Activated naive CD8-positive, alpha-beta T cell treated with anti-CD3 and anti-CD28 coated beads, Interleukin-2, amount 50 U/mL, for 24 hours (primary cell): ENCODE results near the gene FBXW9.
"Not testable (repeated sequence)": the region's sequence is repeated elsewhere in the genome, so short reads cannot be mapped to it uniquely, and the experiment has no call there.

Experiments used
- ATAC-seq: fragments of 150-1000 bp; cut with Tn5 transposase; one replicate; pipeline ENCODE4 v1.10.0; 2021
- DNase-seq: peaks from one replicate; pipeline ENCODE4 v3.0.0; 2021
- H3K27ac Mint-ChIP-seq: one replicate; pipeline ENCODE4 v1.8.0; 2021; ENCODE audit warnings: mild to moderate bottlenecking, mixed read lengths
- H3K27me3 Mint-ChIP-seq: one replicate; pipeline ENCODE4 v1.8.0; 2021; ENCODE audit warnings: mixed read lengths
- H3K36me3 Mint-ChIP-seq: one replicate; pipeline ENCODE4 v1.8.0; 2021; ENCODE audit warnings: low read depth, mixed read lengths
- H3K4me1 Mint-ChIP-seq: one replicate; pipeline ENCODE4 v1.8.0; 2021; ENCODE audit warnings: mixed read lengths
- H3K4me3 Mint-ChIP-seq: one replicate; pipeline ENCODE4 v1.8.0; 2021; ENCODE audit warnings: mild to moderate bottlenecking, moderate library complexity, mixed read lengths
- H3K9me3 Mint-ChIP-seq: one replicate; pipeline ENCODE4 v1.8.0; 2021; ENCODE audit warnings: mixed read lengths

FBXW9 gene

GRCh38 chr19:12696366-12697335 is at the start of gene FBXW9:
TSS of gene FBXW9 (minus strand) at chr19:12696631. CDS start at chr19:12696581, 50 bp downstream.
- no peaks in the 10 kb centered on the region for H3K9me3 Mint-ChIP-seq
- peak within 1 kb of the TSS; percentile 84 for H3K4me3 Mint-ChIP-seq
- peak; percentile 99 for DNase-seq
- peak; percentile 91 for ATAC-seq
- peak within 1 kb of the TSS; percentile 88 for H3K27ac Mint-ChIP-seq
- peaks cover 13% of the 10 kb centered on the region for H3K4me1 Mint-ChIP-seq
- H3K27me3 Mint-ChIP-seq, result no peaks in the 10 kb centered on the region
- H3K36me3 Mint-ChIP-seq, result peaks cover 17% of the 10 kb centered on the region

DNA sequence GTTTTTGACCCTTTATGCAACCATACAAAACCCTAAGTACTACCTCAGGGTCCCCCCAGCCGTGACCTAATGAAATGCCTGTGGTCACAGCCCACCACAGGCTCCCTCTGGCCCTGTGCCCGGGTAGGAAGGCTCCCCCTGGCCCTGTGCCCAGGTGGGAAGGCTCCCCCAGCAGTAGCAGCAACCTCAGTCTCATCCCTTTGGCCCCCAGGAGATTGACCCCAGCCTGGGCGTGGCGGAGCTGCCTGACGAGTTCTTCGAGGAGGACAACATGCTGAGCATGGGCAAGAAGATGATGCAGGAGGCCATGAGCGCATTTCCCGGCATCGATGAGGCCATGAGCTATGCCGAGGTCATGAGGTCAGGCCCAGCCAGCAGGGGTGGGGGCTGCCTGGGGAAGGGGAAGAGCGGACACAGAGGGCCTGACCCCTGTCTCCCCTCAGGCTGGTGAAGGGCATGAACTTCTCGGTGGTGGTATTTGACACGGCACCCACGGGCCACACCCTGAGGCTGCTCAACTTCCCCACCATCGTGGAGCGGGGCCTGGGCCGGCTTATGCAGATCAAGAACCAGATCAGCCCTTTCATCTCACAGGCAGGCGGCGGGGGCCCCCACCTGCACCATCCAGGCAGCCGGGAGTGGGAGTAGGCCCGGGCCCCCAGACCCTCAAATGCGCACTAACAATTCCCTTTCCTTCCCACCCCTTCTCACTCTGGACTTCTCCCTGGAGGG is 48.9 kb upstream of the FBXW9 start:
- H3K4me3 Mint-ChIP-seq, result no peak overlapping the region
- DNase-seq, result no peak
- ATAC-seq, result no peak
- H3K27me3 Mint-ChIP-seq, result no peaks in the 10 kb centered on the region
- H3K27ac Mint-ChIP-seq, result no peak overlapping the region
- H3K4me1 Mint-ChIP-seq, result peaks cover 4% of the 10 kb centered on the region
- peaks cover 5% of the 10 kb centered on the region for H3K9me3 Mint-ChIP-seq
- peaks cover 30% of the 10 kb centered on the region for H3K36me3 Mint-ChIP-seq

DNA sequence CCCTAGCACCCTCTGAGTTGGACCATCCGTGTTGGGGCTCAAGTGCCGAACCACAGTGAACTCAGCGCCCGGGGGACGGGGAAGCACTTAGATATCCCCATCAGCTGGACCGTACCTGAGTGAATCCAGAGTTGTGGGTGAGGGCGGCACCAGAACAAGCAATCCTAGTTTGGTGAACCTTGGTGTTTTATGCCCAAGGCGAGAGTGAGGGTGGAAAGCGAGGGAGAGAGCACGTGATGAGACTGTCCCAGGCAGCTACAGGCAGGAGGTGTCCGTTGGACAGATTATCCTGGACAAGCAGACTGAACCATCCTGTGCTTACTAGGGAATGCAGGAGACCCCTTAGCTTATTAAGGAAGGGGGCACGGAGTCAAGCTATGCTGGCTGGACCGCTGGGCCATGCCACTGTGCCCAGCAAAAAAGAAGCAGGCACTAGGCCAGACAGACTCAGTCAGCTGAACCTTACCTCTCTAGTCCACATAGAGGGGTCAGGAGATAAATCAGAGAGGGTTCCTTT is 41.5 kb upstream of the FBXW9 start:
- Mint-ChIP-seq H3K27ac (peak overlapping the region; percentile 97), H3K36me3 (peaks cover 31% of the 10 kb centered on the region), H3K4me1 (peaks cover 35% of the 10 kb centered on the region), H3K27me3 (peaks cover 5% of the 10 kb centered on the region), H3K9me3 (no peaks in the 10 kb centered on the region), H3K4me3 (peak overlapping the region; percentile 100)
- no peak for DNase-seq
- no peak for ATAC-seq

GRCh38 chr19:12736995-12737834 is 40.8 kb upstream of the FBXW9 start, which contains the start of gene GET3:
TSS of gene GET3 (plus strand) at chr19:12737497. CDS start at chr19:12737506, 9 bp downstream.
- H3K4me3 Mint-ChIP-seq, result peak within 1 kb of the TSS; percentile 100
- H3K4me1 Mint-ChIP-seq, result peaks cover 42% of the 10 kb centered on the region
- peak within 1 kb of the TSS; percentile 97 for H3K27ac Mint-ChIP-seq
- no peaks in the 10 kb centered on the region for H3K9me3 Mint-ChIP-seq
- DNase-seq, result peak; percentile 80
- H3K27me3 Mint-ChIP-seq, result peaks cover 5% of the 10 kb centered on the region
- peaks cover 32% of the 10 kb centered on the region for H3K36me3 Mint-ChIP-seq
- peak; percentile 93 for ATAC-seq

DNA sequence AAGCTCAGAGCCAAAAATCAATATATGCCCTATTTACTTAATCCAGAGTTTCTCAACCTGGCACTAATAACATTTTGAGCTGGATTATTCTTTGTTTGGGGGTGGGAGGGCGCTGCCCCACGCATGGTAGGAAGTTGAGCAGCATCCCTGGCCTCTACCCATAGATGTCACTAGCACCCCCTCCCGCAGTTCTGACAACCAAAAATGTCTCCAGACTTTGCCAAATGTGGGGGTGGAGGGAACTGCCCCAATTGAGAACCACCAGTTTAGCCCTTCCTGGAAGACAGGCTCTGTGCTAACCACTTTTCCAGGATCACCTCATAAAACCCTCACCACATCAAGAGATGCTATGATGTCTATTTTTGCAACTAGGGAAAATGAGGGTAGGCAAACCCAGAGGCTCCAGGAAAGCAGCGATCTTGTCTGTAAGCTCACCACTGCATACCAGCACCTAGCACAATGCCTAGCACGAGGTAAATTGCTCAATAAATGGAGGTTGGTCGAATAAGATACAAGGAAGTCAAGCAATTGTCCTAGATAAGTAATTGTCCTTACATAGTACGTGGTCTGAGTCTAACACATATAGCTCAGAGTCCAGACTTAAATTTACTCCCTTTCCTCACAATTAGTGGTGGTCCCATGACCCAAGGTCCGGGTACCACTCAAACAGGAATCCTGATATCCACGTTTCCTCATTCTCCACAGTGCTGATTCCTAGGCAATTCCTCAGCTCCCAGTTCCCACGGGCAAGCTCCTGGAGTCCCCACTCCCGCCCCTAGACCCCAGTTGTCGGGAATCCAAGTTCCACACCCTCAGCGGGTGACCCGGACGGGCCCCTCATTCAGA is 37.2 kb upstream of the FBXW9 start:
- Mint-ChIP-seq H3K27me3 (peaks cover 5% of the 10 kb centered on the region), H3K9me3 (no peaks in the 10 kb centered on the region), H3K36me3 (peaks cover 47% of the 10 kb centered on the region), H3K4me3 (peak overlapping the region; percentile 95), H3K4me1 (peaks cover 54% of the 10 kb centered on the region), H3K27ac (peak overlapping the region; percentile 97)
- ATAC-seq (no peak), DNase-seq (peak; percentile 55)

- ATAC-seq, result no peak
- Mint-ChIP-seq H3K4me1 (peaks cover 39% of the 10 kb centered on the region), H3K9me3 (no peaks in the 10 kb centered on the region), H3K36me3 (peaks cover 50% of the 10 kb centered on the region), H3K27me3 (no peaks in the 10 kb centered on the region), H3K27ac (no peak overlapping the region), H3K4me3 (no peak overlapping the region)
- no peak for DNase-seq
These were observed 34.9 kb upstream of the FBXW9 start for GRCh38 chr19:12731337-12731736.

DNA sequence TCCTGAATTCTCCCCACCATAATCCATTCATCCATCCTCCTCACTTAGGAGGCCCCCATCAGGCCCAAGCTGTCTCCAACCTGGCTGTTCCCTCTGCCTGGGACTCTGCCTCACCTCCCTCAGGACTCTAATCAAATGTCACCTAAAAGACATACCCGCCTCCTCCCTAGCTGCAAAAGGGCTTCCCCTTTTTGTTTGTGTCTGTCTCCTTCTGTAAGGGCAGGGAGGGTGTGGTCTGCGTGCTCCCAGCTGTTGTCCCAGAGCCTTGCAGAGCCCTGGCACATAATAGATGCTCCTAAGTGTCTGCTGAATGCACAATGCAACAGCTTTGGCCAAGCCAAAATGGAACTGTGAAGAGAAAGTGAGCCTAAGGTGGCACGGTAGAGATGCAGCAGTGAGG is 33.6 kb upstream of the FBXW9 start:
- peak overlapping the region; percentile 78 for H3K27ac Mint-ChIP-seq
- H3K4me3 Mint-ChIP-seq, result no peak overlapping the region

DNA sequence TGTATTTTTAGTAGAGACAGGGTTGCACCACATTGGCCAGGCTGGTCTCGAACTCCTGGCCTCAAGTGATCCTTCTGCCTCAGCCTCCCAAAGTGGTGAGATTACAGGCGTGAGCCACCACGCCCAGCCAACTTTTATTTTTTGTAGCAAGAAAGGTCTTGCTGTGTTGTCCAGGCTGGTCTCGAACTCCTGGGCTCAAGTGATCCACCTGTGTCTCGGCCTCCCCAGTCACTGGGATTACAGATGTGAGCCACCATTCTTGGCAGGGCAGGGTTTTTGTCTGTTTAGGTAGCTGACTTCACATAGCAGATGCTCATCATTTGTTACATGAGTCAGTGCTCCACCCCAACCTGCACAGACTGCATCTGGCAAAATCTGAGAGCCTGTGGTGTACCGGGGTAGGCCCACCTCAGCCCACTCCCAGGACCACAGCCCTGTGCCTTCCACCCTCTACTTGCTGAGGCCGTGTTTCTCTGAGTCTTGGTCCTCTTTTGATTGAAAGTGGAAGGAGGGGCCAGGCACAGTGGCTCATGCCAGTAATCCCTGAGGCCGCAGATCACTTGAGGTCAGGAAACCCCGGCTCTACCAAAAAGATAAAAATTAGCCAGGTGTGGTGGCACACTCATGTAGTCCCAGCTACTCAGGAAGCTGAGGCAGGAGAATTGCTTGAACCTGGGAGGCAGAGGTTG is 31.5 kb upstream of the FBXW9 start:
- Mint-ChIP-seq H3K9me3 (no peaks in the 10 kb centered on the region), H3K36me3 (peaks cover 47% of the 10 kb centered on the region), H3K27me3 (no peaks in the 10 kb centered on the region), H3K4me1 (peaks cover 34% of the 10 kb centered on the region), H3K4me3 (no peak overlapping the region), H3K27ac (no peak overlapping the region)
- ATAC-seq (no peak), DNase-seq (no peak)

More for the DNA sequence above, 33.6 kb upstream of the FBXW9 start:
- DNase-seq (no peak), ATAC-seq (no peak)
- H3K27me3 Mint-ChIP-seq, result no peaks in the 10 kb centered on the region
- peaks cover 50% of the 10 kb centered on the region for H3K36me3 Mint-ChIP-seq
- no peaks in the 10 kb centered on the region for H3K9me3 Mint-ChIP-seq
- H3K4me1 Mint-ChIP-seq, result peaks cover 36% of the 10 kb centered on the region

DNA sequence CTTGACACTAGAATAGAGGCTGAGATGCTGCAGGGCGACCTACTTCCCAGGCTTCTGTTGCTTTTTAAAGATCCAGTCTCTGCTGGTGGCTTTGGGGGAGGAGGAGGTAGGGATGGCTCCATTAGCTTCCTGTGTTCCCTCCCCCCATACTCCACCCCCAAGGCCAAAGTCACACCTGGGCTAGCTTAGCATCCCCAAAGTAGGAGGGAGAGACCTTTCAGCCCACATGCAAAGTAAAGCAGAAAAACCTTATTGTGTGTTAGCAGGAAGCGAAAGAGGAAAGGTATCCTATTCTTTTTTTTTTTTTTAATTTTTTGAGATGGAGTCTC is 30.5 kb upstream of the FBXW9 start:
- no peaks in the 10 kb centered on the region for H3K9me3 Mint-ChIP-seq
- no peak overlapping the region for H3K27ac Mint-ChIP-seq
- H3K4me1 Mint-ChIP-seq, result peaks cover 29% of the 10 kb centered on the region
- H3K4me3 Mint-ChIP-seq, result no peak overlapping the region
- DNase-seq (no peak), ATAC-seq (no peak)
- H3K36me3 Mint-ChIP-seq, result peaks cover 46% of the 10 kb centered on the region
- H3K27me3 Mint-ChIP-seq, result peaks cover 2% of the 10 kb centered on the region

GRCh38 chr19:12725612-12726011 is 29.2 kb upstream of the FBXW9 start:
- not testable (repeated sequence) for H3K27ac Mint-ChIP-seq, H3K9me3 Mint-ChIP-seq, H3K27me3 Mint-ChIP-seq, ATAC-seq, DNase-seq, H3K4me3 Mint-ChIP-seq
- Mint-ChIP-seq H3K4me1 (peaks cover 34% of the 10 kb centered on the region), H3K36me3 (peaks cover 46% of the 10 kb centered on the region)

DNA sequence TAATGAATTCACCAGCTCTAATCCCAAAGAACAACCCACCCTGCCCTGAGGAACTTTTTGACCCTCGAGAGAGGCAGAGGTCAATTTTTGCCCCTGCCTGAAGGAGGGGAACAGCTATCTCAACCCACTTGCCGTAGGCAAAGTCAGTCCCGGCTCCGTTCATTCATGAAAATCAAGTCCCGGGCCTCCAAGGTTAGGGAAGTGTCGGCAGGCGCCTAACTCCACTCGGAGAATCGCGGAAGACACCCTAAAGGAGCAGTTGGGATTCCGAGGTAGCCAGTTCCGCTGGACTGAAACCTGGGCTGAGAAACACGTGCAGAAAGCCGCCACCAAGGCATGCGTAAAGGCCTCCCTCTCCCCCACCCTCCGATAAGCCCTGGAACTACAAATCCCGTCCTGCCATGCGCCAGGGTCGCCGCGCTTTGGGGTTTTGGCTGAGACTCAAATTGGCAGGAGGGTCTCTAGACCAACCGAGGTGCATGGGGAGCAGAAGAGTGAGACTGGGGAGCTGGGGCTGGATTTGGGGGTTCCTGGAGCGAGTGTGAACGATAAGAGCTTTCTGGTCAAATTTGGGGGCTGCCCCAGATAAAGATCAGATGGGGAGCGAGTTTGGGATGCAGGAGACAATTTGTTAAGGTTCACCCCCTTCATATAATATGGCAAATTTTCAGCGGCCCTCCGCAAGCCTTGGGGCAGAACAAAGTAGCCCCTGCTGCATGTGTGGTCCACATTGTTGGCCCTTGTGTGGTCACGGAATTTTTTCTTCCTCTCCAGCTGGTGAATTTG is 27.4 kb upstream of the FBXW9 start, which contains the start of gene TNPO2:
Gene TNPO2, minus strand, starts transcription at position 292 of the 786 bp plus-strand sequence. CDS start 2,955 bp downstream, outside the sequence.
- Mint-ChIP-seq H3K27me3 (peaks cover 2% of the 10 kb centered on the region), H3K9me3 (no peaks in the 10 kb centered on the region), H3K36me3 (peaks cover 46% of the 10 kb centered on the region), H3K4me3 (peak within 1 kb of the TSS; percentile 97), H3K4me1 (peaks cover 38% of the 10 kb centered on the region), H3K27ac (peak within 1 kb of the TSS; percentile 97)
- DNase-seq, result peak; percentile 78
- ATAC-seq, result peak; percentile 55

DNA sequence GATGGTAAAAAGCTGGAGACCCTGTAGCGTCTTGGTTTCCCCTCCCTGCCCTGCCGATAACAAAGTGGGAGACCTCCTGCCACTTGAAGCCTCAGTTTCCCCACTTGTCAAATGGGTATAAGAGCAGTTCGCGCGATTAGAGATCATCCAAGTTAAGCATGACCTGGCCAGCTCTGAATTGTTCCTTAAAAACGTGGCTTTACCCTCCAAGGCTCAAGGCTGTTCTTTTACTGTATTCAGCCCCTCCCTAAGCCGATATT is 26.9 kb upstream of the FBXW9 start:
- ATAC-seq (no peak), DNase-seq (no peak)
- no peaks in the 10 kb centered on the region for H3K9me3 Mint-ChIP-seq
- H3K4me1 Mint-ChIP-seq, result peaks cover 43% of the 10 kb centered on the region
- peak overlapping the region; percentile 97 for H3K4me3 Mint-ChIP-seq
- H3K27ac Mint-ChIP-seq, result peak overlapping the region; percentile 97
- peaks cover 2% of the 10 kb centered on the region for H3K27me3 Mint-ChIP-seq
- peaks cover 51% of the 10 kb centered on the region for H3K36me3 Mint-ChIP-seq
